ENCODE measurements around the gene TBXAS1.

The TBXAS1 gene

DNA sequence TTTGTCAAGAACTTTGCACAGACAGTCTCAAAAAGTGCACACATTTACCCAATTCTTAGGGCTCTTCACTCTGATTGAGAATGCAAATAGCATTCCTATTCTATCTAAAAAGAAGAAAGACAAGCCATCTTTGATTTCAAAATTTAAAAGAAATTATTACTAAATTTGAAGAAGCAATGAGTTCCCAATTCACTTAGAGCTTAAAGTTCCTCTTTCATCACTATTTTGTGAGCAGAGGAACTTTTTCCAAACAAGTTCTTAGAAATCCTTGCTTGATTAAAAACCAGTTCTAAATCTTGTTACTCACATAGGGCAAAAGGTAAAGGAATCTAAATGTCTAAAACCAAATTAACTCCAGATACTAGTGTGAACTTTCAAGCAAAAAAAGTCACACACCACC, 56.4 kb downstream of the TBXAS1 start:
- H3K27me3 Mint-ChIP-seq, result no peaks in the 10 kb centered on the region
- no peak for ATAC-seq
- H3K9me3 Mint-ChIP-seq, result peaks cover 4% of the 10 kb centered on the region
- H3K36me3 Mint-ChIP-seq, result peaks cover 18% of the 10 kb centered on the region
- no peak overlapping the region for H3K27ac Mint-ChIP-seq
- no peak overlapping the region for H3K4me3 Mint-ChIP-seq
- H3K4me1 Mint-ChIP-seq, result peaks cover 16% of the 10 kb centered on the region

DNA sequence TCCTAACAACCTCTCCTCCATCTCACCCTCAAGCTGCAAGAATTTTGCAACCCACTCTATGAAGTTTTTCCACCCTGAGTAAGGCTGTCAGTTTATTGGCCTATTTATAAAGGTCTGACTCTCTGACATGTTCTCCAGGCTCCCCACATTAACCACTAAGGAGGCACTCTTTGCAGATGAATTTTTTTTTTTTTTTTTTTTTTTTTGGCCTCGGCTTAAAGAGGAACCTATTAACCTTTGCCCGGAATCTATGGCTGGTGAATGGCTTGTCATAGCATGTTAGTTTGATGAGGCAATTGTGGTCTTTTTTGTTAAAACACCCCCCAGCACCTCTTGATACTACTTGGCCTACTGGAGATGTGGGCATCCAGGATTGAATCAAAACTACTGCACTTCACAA, 57.1 kb downstream of the TBXAS1 start:
- ATAC-seq, result peak; percentile 45
- Mint-ChIP-seq H3K4me3 (no peak overlapping the region), H3K9me3 (peaks cover 4% of the 10 kb centered on the region)

DNA sequence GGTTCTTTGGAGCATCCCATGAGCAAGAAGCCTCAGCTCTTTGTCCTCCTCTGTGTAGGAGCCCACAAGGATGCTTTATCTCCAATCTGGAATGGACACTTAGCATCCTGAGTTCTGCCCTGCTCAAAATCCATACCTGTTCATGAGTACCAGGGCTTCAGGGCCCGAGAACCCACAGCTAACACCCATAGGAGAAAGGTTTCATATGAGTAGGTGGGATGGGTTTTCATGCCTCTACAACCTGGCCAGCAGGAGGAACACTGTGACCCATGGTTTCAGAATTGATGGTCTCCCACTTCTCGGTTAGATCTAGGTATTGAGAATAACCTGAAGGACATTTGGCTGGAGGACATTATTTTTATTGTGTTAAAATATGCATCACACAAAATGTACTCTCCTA, 57.8 kb downstream of the TBXAS1 start:
- ATAC-seq, result peak; percentile 53
- no peaks in the 10 kb centered on the region for H3K27me3 Mint-ChIP-seq
- peaks cover 17% of the 10 kb centered on the region for H3K36me3 Mint-ChIP-seq
- H3K4me3 Mint-ChIP-seq, result no peak overlapping the region
- no peak overlapping the region for H3K27ac Mint-ChIP-seq
- peaks cover 4% of the 10 kb centered on the region for H3K9me3 Mint-ChIP-seq
- peaks cover 16% of the 10 kb centered on the region for H3K4me1 Mint-ChIP-seq

More for the DNA sequence above, 57.1 kb downstream of the TBXAS1 start:
- peaks cover 16% of the 10 kb centered on the region for H3K4me1 Mint-ChIP-seq
- no peaks in the 10 kb centered on the region for H3K27me3 Mint-ChIP-seq
- peaks cover 22% of the 10 kb centered on the region for H3K36me3 Mint-ChIP-seq
- no peak overlapping the region for H3K27ac Mint-ChIP-seq

DNA sequence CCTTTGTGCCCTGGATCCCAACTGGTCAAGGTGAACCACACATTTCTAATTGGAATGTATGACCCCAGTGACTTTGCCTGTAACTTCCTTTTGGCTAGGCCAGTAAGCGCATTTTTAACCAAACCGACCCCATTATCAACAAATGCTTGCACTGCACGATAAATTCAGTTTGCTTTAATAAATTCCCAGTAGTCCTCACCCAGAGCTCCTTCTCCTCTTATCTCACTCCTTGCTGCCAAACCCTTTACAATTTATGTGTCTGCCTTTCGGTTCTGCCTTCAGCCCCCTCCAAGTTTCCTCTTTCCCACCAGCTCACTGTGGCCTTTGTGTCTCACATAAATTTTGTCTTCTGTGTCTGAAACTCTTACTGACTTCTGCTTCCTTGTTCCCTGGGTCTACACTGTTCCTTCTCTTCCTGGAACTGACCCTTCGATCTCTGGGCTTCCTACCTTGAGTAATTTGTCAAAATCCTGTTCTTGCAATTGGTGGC, 59.0 kb downstream of the TBXAS1 start:
- no peaks in the 10 kb centered on the region for H3K27me3 Mint-ChIP-seq
- peaks cover 20% of the 10 kb centered on the region for H3K4me1 Mint-ChIP-seq
- H3K4me3 Mint-ChIP-seq, result no peak overlapping the region

DNA sequence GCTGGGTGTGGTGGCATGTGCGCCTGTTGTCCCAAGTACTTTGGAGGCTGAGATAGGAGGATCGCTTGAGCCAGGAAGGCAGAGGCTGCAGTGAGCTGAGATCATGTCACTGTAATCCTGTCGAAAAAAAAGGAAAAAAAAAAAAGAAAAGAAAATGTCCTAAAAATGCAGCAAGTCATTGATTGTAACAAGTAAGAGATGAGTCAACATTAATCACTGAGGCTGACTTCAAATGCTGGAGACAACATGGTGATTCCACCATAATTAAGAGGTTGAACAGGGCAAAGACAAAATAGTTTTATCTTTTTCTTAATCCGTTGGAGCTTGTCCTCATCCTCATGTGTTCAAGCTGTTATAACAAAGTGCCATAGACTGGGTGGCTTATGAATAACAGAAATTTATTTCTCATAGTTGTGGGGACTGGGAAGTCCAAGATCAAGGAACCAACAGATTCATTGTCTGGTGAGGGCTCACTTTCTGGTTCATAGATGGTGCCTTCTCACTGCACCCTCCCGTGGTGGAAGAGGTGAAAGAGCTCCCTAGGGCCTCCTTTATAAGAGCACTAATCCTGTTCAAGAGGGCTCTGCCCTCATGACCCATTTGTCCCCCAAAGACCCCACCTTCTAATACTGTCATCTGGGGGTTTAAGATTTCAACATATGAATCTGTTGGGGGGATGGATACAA, 60.3 kb downstream of the TBXAS1 start:
- Mint-ChIP-seq H3K4me3 (no peak overlapping the region), H3K36me3 (peaks cover 15% of the 10 kb centered on the region), H3K27ac (peak overlapping the region; percentile 4), H3K27me3 (no peaks in the 10 kb centered on the region), H3K4me1 (peaks cover 29% of the 10 kb centered on the region), H3K9me3 (peaks cover 4% of the 10 kb centered on the region)
- ATAC-seq, result no peak

More for the DNA sequence above, 59.0 kb downstream of the TBXAS1 start:
- peak overlapping the region; percentile 4 for H3K27ac Mint-ChIP-seq
- H3K9me3 Mint-ChIP-seq, result peaks cover 4% of the 10 kb centered on the region
- ATAC-seq, result no peak
- H3K36me3 Mint-ChIP-seq, result peaks cover 15% of the 10 kb centered on the region

DNA sequence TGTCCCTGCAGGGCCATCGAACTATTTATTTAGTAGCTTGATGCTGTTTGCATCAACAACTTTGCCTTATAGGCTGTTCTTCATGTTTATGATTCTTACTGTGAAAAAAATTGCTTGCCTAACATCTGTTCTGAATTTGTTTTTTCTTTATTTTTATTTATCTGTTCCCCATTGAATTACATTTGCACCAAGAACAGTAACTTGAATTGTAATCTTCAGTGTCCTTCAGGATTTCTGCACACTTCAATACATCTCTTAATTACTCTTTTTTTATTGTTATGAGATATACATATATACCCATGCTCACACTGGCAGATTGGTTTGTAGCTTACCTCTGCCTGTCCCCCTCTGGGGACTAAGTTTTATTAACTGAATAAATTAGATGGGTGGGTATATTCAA, 64.4 kb downstream of the TBXAS1 start:
- Mint-ChIP-seq H3K9me3 (peaks cover 4% of the 10 kb centered on the region), H3K36me3 (peaks cover 18% of the 10 kb centered on the region), H3K27ac (peak overlapping the region; percentile 41), H3K27me3 (no peaks in the 10 kb centered on the region), H3K4me3 (no peak overlapping the region), H3K4me1 (peaks cover 41% of the 10 kb centered on the region)
- no peak for ATAC-seq

DNA sequence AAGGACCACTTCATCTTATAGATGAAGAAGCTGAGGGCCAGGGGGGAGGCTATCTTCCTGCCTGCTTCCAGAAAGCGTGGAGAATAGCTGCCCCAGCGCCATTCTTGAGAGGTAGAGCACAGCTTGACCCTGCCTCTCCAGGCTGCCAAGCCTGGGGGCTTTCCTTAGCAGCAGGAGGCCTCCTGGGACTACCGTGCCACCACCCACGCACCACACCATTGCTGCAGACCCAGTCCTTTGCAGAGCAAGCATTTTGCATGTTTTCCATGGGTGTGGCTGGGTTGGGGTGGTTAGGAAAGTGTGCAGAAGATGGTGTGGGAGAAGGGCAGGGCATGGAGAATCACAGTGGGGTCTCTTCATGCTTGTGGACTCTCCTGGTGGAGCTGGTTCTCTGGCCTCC, 64.9 kb downstream of the TBXAS1 start:
- peaks cover 13% of the 10 kb centered on the region for H3K36me3 Mint-ChIP-seq
- peak; percentile 80 for ATAC-seq
- peaks cover 36% of the 10 kb centered on the region for H3K4me1 Mint-ChIP-seq
- H3K27me3 Mint-ChIP-seq, result no peaks in the 10 kb centered on the region
- H3K9me3 Mint-ChIP-seq, result no peaks in the 10 kb centered on the region
- H3K4me3 Mint-ChIP-seq, result peak overlapping the region; percentile 21
- H3K27ac Mint-ChIP-seq, result peak overlapping the region; percentile 41

DNA sequence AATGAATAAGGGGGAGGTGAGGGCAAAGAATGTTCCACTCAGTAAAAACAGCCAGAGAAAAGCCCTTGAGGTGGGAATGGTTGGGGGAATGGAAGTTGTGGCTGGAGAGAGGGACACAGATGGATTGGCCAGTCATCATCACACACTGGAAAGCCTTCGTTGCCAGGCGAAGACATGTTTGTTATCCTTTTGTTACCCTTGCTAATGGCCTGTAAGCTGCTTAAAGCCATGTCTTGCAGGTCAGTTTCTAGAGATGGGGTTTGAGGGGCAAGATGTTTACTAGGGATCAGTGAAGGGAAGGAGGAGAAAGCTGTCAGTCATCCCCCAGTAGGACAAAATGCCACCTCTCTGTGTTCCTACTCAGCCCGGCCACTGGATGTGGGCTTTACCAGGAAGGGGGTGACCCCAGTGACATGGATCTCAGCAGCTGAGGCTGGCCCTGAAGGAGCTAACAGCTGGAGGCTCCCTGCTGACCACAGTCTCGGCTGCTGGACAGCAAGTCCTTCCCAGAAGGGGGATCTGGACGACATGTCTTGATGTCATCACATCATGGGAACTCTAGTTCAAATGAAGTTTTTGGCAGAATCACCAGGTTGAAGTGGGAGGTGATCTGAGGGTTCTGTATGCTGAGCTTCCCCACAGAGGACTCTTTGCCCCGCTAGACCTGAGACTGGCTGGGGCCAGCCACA, 66.2 kb downstream of the TBXAS1 start:
- no peak overlapping the region for H3K4me3 Mint-ChIP-seq
- no peaks in the 10 kb centered on the region for H3K27me3 Mint-ChIP-seq
- H3K9me3 Mint-ChIP-seq, result no peaks in the 10 kb centered on the region
- peaks cover 10% of the 10 kb centered on the region for H3K36me3 Mint-ChIP-seq
- H3K4me1 Mint-ChIP-seq, result peaks cover 36% of the 10 kb centered on the region
- no peak for ATAC-seq
- H3K27ac Mint-ChIP-seq, result peak overlapping the region; percentile 51

DNA sequence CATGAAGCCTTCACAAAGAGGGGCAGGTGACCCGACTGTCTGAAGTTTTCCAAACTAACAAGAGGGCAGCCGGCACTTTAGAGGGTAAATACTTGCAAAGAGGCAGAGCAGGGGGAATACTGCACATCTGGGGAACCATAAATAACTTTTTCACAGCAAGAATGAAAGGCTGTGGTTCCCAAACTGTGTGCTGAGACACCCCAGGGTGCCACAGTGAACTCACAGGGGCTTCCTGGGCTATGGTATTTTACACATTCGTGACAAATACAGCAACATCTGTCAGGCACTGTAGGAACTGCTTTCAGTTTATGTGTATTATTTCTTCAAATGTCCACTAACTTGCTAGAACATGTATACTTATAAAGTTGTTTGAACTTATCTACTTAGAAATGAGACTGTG, 67.2 kb downstream of the TBXAS1 start:
- no peak overlapping the region for H3K4me3 Mint-ChIP-seq
- peaks cover 45% of the 10 kb centered on the region for H3K4me1 Mint-ChIP-seq
- H3K9me3 Mint-ChIP-seq, result no peaks in the 10 kb centered on the region
- peaks cover 6% of the 10 kb centered on the region for H3K36me3 Mint-ChIP-seq
- ATAC-seq, result no peak
- no peaks in the 10 kb centered on the region for H3K27me3 Mint-ChIP-seq
- peak overlapping the region; percentile 51 for H3K27ac Mint-ChIP-seq

DNA sequence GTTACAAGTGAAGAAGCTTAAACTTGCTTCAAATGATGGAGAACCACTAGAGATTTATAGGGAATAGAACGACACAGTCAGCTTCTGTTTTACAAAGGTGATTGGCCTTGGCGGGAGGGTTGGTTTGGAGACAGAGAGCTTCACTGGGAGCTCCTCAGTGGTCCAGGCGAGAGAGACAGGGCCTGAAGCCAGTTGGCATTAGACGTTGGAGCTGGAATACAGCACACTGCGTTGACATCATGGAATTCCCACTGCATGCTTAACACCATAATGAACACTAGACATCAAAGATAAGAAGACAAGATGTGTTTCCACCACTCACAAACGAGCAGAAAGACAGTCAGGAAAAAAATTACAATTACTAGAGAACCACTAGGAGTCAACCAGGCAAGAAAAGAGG, 67.8 kb downstream of the TBXAS1 start:
- peaks cover 47% of the 10 kb centered on the region for H3K4me1 Mint-ChIP-seq
- peaks cover 6% of the 10 kb centered on the region for H3K36me3 Mint-ChIP-seq
- H3K27me3 Mint-ChIP-seq, result no peaks in the 10 kb centered on the region
- no peak overlapping the region for H3K4me3 Mint-ChIP-seq
- peak overlapping the region; percentile 51 for H3K27ac Mint-ChIP-seq
- no peak for ATAC-seq
- H3K9me3 Mint-ChIP-seq, result no peaks in the 10 kb centered on the region

DNA sequence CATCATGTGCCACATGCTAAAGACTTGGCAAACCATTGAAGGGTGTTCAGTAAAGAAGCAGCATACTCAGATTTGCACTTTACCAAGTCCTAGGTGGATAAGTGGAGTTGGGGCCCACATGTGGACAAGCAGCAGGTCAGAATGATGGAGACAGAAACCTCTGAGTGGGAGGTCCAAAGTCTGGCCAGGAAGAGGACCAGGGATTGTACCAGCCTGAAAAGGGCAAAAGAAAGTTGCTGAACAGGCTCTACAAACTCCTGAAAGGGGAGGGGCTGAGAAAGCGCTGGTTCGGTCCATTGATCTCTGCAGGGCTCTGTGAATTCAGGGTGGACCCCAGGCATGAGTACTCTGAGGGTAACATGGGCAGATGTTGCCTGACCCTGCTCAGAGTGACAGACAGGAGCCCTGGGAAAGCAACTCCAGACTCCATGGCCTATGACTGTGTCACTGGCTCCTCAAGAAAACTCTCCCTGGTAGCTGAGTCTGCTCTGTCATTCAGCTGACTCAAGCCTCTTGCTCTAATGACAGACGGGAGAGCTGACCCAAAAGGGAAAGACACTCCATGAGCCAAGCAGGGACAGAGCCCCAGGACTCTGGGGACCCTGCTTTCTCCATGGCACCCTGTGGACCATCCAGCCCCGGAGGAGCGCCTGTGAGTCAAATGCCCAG, 68.5 kb downstream of the TBXAS1 start:
- Mint-ChIP-seq H3K4me1 (peaks cover 53% of the 10 kb centered on the region), H3K27me3 (no peaks in the 10 kb centered on the region), H3K9me3 (peaks cover 3% of the 10 kb centered on the region), H3K27ac (peak overlapping the region; percentile 51), H3K4me3 (no peak overlapping the region), H3K36me3 (peaks cover 6% of the 10 kb centered on the region)
- no peak for ATAC-seq

DNA sequence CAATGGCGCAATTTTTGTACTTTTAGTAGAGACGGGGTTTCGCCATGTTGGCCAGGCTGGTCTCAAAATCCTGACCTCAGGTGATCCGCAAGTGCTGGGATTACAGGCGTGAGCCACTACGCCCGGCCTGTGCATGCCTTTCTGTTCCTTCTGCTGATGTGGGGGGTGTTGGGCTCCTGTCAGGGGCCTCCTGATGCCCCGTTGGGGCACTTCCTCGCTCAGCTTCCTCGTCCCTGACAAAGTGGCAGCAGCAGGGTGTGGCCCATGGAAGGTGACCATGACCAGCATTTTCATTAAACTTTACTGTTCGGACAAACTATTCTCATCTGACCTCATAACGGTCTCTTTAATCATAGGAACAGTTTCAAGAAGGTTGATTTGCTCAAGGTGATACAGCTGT, 69.4 kb downstream of the TBXAS1 start:
- Mint-ChIP-seq H3K9me3 (peaks cover 3% of the 10 kb centered on the region), H3K27me3 (no peaks in the 10 kb centered on the region), H3K36me3 (peaks cover 11% of the 10 kb centered on the region), H3K4me1 (peaks cover 47% of the 10 kb centered on the region), H3K4me3 (no peak overlapping the region), H3K27ac (peak overlapping the region; percentile 17)
- no peak for ATAC-seq

DNA sequence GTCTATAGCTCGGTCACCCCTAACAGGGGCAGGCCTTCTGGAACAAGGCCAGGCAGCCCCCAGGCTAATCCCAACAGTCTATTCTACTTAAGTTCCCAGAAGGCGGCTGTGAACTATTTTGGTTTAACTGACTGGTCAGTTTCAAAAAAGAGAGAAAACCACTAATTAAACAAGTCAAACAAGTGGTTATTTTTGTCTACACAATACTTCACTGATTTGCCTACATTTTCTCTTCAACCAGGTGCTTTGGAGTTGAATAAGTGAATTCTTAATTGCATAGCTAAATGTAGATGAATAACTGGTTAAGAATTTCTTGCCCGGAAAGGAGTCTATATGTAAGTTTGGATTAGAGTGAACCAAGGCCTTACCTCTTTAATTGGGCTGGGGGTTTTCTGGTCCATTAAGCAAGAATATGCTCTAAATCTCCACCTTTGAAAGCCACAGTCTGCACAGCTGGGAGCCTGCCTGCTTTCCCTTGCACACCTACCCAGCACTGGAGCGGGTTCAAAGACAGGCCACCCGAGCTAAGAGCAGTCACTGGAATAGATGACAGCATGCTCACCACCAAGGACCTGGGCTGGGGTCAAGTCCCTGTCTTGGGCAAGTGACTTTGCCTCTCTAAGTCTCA, 70.4 kb downstream of the TBXAS1 start:
- Mint-ChIP-seq H3K9me3 (peaks cover 3% of the 10 kb centered on the region), H3K4me3 (no peak overlapping the region), H3K27me3 (no peaks in the 10 kb centered on the region), H3K36me3 (peaks cover 11% of the 10 kb centered on the region), H3K4me1 (peaks cover 42% of the 10 kb centered on the region), H3K27ac (peak overlapping the region; percentile 17)
- ATAC-seq, result no peak

DNA sequence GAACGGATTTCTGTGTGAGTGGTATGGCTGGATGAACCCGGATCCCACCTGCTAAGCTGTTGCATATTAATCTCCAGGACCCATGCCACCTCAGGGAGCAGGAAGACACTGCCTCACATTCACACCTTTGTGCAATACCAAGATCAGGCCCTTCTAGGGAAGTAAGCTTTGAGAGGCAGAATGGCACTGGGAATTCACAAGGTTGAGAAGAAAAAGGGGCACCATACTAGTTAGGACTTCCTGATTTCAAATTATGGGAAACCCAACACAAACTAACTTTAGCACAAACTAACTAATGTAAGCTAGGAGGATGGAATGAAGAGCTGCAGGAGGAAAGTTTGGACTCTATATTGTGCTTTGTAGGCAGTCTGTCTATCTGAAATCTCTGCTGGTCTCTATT, 71.3 kb downstream of the TBXAS1 start:
- Mint-ChIP-seq H3K36me3 (peaks cover 11% of the 10 kb centered on the region), H3K27ac (no peak overlapping the region), H3K27me3 (no peaks in the 10 kb centered on the region), H3K4me3 (no peak overlapping the region), H3K9me3 (peaks cover 6% of the 10 kb centered on the region), H3K4me1 (peaks cover 42% of the 10 kb centered on the region)
- ATAC-seq, result no peak
